Activated CD4-positive, alpha-beta T cell treated with anti-CD3 and anti-CD28 coated beads for 48 hours (primary cell): ENCODE measurements around the gene RAE1.
A peak's percentile ranks its signal among the peaks of the same experiment; 100 is the strongest.

ENCODE experiments used
- DNase-seq: peaks from one replicate; pipeline ENCODE4 v3.0.0-alpha.2; 2020

The RAE1 gene

GRCh38 chr20:57389695-57390603 is 38.9 kb downstream of the RAE1 start:
- peak; percentile 81 for DNase-seq

GRCh38 chr20:57390604-57391438 is 39.8 kb downstream of the RAE1 start, which contains the start of gene RBM38:
TSS of gene RBM38 (plus strand) at chr20:57391396. CDS start at chr20:57391582, 186 bp downstream.
- DNase-seq, result peak; percentile 89

GRCh38 chr20:57391439-57392301 is 40.6 kb downstream of the RAE1 start:
- DNase-seq, result peak; percentile 49

GRCh38 chr20:57392512-57393271 is 41.6 kb downstream of the RAE1 start:
- peak; percentile 79 for DNase-seq

- DNase-seq, result no peak
These were observed 42.5 kb downstream of the RAE1 start for GRCh38 chr20:57393321-57394120.

GRCh38 chr20:57394121-57395082 is 43.3 kb downstream of the RAE1 start:
- DNase-seq, result no peak

GRCh38 chr20:57395111-57395966 is 44.3 kb downstream of the RAE1 start:
- DNase-seq, result no peak

- DNase-seq, result no peak
These were observed 45.3 kb downstream of the RAE1 start for GRCh38 chr20:57396212-57396983.

GRCh38 chr20:57396984-57397692 is 46.1 kb downstream of the RAE1 start:
- DNase-seq, result peak; percentile 56

GRCh38 chr20:57397693-57398108 is 46.6 kb downstream of the RAE1 start:
- DNase-seq, result peak; percentile 58

GRCh38 chr20:57398231-57398821 is 47.3 kb downstream of the RAE1 start:
- DNase-seq, result peak; percentile 89

- DNase-seq, result no peak
These were observed 48.0 kb downstream of the RAE1 start for GRCh38 chr20:57398901-57399535.

GRCh38 chr20:57399587-57400155 is 48.6 kb downstream of the RAE1 start:
- peak; percentile 72 for DNase-seq

GRCh38 chr20:57400231-57400701 is 49.2 kb downstream of the RAE1 start:
- no peak for DNase-seq

GRCh38 chr20:57400821-57401564 is 49.9 kb downstream of the RAE1 start:
- no peak for DNase-seq
